Right ventricle myocardium inferior (tissue), 1 donor: ENCODE results near the gene TMEM229B. TPM values are rescaled to one million over a fixed set of nuclear protein-coding genes. Genes with fewer than 3 reads are reported as not detected.
A peak's percentile ranks its signal among the peaks of the same experiment; 100 is the strongest.

Experiments used
- ATAC-seq: fragments of 200-7000 bp; cut with Tn5 transposase; one replicate; pipeline ENCODE4 v1.9.1; 2020; ENCODE audit warnings: mild to moderate bottlenecking, moderate library complexity
- DNase-seq: peaks from one replicate; pipeline ENCODE4 v3.0.0; 2021; ENCODE audit errors: missing footprints
- intact Hi-C: fragments of 100-400 bp; cut with DNase I; formaldehyde crosslinking; loops from one replicate; pipeline ENCODE4 v1.11.0; 2022
- total RNA-seq: library from RNA; stranded (reverse); fragmentation: NEBNext Ultra II Directional; extraction: Animal tissue kit (Norgen Biotek cat#: 25700); gene quantifications from one replicate; pipeline ENCODE4 v1.2.1, GENCODE V29; 2021
- donor health status: DM: no; HTN: yes; CAD: no; lungs with severe emphysema.

Gene TMEM229B
- total RNA-seq, 1 donor from 2014 or later = 4.2 TPM

GRCh38 chr14:67493092-67493717, 4.7 kb upstream of the TMEM229B start:
- no peak for DNase-seq
- intact Hi-C loops = no loop called here
- ATAC-seq = no peak

GRCh38 chr14:67492538-67492937, 4.0 kb upstream of the TMEM229B start:
- DNase-seq (no peak), ATAC-seq (no peak)
- intact Hi-C loops = no loop called here

DNA sequence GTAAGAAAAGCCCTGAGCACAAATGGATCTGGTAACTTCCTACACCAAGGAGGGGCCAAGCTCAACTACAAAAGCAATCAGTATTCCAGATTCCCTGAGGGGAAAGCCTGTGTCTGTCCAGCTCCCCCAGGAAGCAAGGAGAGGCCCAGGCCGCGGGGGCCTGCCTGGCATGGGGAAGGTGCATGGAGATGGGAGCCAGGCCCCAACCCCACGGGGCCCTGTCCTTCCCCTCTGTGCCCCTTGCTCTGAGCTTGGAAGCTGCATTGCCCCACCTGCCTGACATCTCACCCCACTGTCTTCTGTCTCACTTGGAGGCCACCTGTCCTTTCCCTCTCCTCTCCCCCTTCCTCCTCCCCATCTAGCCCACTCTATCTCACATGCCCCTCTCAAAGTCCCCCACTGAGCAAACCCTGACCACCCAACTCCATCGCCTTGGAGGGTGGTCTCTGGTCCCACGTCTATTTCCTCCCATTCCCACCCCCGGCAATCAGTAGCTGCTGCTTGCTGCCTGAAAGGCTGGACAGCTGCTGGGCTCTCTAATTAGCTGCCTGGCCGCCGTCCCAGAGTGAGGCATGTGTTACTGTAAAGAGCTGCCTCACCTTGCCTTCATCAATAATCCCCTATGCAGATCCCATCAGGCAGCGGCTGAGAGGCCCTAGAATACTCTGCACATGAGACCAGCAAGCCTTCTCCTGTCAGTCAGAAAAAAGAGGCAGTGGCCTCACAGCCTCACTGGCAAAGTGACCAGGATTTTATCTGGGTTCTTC, 3.4 kb upstream of the TMEM229B start:
- intact Hi-C loops = no loop called here
- ATAC-seq (peak; percentile 30), DNase-seq (no peak)

DNA sequence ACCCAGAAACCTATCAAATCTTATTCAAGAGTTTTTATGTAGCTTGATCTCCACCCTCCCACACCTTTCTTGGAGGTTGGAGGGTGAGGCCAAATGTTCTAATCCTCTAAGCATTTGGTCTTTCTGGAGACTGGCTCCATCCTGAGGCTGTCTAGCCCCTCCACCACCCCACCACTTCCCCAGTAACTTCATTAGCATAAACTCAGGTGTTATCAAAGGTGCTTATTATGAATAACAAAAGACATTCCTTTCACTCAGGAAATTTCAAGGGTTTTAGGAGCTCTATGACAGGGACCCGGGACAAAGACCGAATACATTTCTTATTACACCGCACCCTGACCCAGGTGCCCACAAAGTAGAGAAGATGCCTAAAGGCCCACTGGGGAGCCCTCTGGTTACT, 2.8 kb upstream of the TMEM229B start:
- DNase-seq = no peak
- intact Hi-C loops = no loop called here
- ATAC-seq = no peak

DNA sequence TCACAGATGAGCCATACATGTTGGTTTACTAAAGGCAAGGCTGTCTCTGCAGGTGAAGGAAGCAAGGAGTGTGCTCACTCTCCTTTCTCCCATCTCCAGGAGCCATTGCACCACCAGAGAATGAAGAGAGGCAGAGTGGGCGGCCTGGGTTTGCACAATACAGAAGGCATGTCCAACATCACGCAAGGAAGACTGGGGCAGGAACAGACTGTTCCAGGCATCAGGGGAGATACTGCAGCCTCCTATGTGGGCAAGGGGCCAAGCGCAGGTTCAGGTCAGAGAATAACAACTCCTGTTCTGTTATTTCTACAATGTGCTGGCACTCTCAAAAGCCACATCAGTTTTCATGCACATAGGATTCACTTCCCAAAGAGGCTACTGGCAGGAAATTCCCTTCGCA, 1.7 kb upstream of the TMEM229B start:
- DNase-seq = no peak
- intact Hi-C loops = no loop called here
- no peak for ATAC-seq

DNA sequence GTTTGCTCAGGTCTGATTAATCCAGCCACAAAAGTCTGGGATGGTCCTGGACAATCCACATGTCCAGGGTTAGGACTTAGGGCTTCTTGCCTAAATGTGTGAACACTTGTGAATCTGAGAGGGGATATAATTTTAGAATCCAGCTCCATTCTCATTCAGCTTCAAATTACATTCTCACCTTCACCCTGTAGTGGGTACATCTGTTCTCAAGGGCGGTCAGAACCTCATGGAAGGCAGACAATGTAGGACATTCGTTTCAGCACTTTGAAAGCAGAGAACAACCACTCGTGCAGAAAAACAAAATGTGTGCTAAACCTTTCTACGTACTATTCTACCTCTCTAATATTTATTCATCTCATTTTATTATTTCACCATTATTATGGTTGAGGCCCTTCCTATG, 1.2 kb downstream of the TMEM229B start:
- ATAC-seq = peak; percentile 2
- intact Hi-C loops = loop anchor here (5.0 kb wide), 1 partner anchor 40 kb away; no protein-coding TSS in a partner anchor
- no peak for DNase-seq

- ATAC-seq = peak; percentile 92
- peak; percentile 77 for DNase-seq
- intact Hi-C loops = loop anchor here (5.0 kb wide), 1 partner anchor 40 kb away; no protein-coding TSS in a partner anchor
Observed at GRCh38 chr14:67486890-67487289, 1.6 kb downstream of the TMEM229B start.

DNA sequence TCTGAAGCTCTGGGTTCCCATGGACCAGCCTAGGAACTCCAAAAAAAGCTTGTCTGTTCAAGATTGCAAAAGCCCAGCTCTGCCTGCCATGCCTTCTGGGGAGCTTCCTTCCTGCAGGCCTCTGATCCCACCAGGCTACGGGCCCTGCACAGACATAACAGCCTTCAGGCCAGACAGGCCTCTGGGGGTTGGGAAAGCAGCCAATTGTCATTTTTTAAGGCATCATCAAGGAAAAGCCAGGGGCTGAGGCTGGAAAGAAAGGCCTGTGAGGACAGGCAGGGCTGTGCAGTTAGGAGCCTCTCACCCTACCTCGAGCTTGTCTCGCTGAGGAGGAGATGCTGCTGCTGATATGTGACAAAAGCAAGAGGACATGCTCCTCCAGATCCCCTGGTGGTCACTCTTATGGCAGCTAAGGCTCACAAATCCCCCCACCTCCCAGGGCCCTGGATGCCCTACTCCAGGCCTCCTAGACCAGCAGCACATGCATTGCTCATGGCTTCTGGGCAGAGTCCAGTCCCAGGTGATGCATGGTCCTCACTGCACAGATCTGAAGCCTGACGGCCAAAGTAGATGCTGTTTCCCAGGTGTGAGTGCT, 2.9 kb downstream of the TMEM229B start:
- no peak for DNase-seq
- intact Hi-C loops = loop anchor here (2.0 to 5.0 kb wide), 2 partner anchors 38 to 59 kb away; no protein-coding TSS in a partner anchor
- ATAC-seq = no peak

GRCh38 chr14:67483579-67484285, 4.8 kb downstream of the TMEM229B start:
- no peak for DNase-seq
- intact Hi-C loops = loop anchor here (2.0 kb wide), 1 partner anchor 57 kb away; no protein-coding TSS in a partner anchor
- peak; percentile 42 for ATAC-seq

GRCh38 chr14:67482231-67483164, 6.0 kb downstream of the TMEM229B start:
- ATAC-seq = no peak
- DNase-seq = no peak
- intact Hi-C loops = no loop called here

DNA sequence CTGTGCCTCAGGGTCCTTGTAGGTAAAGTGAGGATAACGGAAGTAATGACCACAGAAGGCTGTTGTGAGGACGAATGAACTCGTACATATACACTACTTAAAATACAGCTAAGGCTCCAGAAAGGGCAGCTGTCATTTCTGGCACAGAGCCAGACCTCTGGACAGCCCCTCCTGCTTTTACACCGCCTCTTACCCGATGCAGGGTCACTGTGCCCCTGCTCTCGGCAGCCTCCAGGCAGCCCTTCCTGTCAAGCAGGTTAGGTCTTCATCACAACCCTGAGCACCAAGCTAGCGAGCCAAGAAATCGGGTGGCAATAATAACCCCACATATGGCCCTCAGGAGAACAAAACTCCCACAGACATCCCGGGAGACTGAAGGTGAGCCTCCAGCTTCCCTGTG, 8.5 kb downstream of the TMEM229B start:
- no peak for DNase-seq
- intact Hi-C loops = no loop called here
- no peak for ATAC-seq

GRCh38 chr14:67478800-67479084, 9.8 kb downstream of the TMEM229B start:
- ATAC-seq (no peak), DNase-seq (no peak)
- intact Hi-C loops = no loop called here

GRCh38 chr14:67477926-67478799, 10.4 kb downstream of the TMEM229B start:
- no peak for ATAC-seq
- DNase-seq = no peak
- intact Hi-C loops = no loop called here

- DNase-seq = no peak
- intact Hi-C loops = no loop called here
- ATAC-seq = no peak
Observed at GRCh38 chr14:67474366-67474765, 14.2 kb downstream of the TMEM229B start.

DNA sequence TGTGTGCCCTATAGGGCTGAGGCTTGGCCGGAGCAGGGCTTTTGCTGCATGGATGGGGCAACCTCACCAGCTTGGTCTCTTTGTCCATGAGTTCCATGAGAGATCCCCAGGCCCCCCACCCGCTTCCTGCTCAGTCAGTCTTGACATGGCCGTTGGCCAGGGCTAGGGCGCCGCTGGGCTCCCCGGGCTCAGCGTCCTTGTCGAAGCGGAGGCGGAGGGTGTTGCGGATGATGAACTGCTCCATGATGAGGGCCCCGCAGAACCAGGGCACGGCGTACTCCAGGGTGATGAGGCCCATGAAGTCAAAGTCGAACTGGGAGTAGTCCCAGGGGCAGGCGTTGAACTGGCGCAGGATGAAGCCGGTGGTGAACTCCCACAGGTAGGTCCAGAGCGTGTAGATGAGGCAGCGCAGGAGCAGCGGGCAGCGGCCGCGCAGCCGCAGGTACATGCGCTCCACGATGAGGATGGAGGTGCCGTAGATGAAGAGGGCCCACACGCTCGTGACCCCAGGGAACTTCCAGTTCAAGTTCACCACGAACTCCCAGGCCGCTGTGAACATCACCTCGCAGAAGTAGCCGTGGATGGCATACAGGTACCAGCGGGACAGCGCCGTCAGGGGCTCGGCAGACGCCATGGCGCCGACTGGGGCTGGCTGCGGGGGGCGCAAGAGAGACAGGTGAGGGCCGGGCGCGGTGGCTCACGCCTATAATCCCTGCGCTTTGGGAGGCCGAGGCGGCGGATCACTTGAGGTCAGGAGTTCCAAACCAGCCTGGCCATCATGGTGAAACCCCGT, 15.0 kb downstream of the TMEM229B start:
- intact Hi-C loops = no loop called here

DNA sequence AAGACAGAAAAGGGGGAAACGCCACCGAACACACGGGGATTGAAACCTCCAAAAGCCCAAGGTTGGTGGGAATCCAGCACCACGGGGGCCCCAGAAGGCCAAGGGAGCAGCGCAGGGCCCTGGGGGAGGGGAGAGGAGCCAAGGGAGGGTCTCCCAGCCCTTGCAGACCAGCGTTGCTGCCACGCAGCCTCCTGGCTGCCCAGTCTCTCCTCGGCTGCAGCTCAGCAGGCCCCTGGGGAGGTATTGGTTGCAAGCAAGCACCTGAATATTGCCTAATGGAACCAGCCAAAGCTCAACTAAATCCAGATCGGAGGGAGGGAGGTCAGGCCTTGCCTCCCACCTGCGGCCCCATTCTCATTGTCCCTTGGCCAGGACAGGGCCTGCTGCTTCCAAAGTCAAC, 15.8 kb downstream of the TMEM229B start:
- ATAC-seq (no peak), DNase-seq (no peak)
- intact Hi-C loops = no loop called here

More for the DNA sequence above, 15.0 kb downstream of the TMEM229B start:
- ATAC-seq (no peak), DNase-seq (no peak)

GRCh38 chr14:67469954-67470353, 18.6 kb downstream of the TMEM229B start:
- DNase-seq (no peak), ATAC-seq (no peak)
- intact Hi-C loops = no loop called here
